Measurements from ENCODE around the gene CASK.

GRCh38 chrX:41686788-41687187, 236.6 kb downstream of the CASK start:
- TF ChIP-seq POLR2A (IDR thresholded peaks at IDR 0.05), result no peak
- TF ChIP-seq, protein P1, sequence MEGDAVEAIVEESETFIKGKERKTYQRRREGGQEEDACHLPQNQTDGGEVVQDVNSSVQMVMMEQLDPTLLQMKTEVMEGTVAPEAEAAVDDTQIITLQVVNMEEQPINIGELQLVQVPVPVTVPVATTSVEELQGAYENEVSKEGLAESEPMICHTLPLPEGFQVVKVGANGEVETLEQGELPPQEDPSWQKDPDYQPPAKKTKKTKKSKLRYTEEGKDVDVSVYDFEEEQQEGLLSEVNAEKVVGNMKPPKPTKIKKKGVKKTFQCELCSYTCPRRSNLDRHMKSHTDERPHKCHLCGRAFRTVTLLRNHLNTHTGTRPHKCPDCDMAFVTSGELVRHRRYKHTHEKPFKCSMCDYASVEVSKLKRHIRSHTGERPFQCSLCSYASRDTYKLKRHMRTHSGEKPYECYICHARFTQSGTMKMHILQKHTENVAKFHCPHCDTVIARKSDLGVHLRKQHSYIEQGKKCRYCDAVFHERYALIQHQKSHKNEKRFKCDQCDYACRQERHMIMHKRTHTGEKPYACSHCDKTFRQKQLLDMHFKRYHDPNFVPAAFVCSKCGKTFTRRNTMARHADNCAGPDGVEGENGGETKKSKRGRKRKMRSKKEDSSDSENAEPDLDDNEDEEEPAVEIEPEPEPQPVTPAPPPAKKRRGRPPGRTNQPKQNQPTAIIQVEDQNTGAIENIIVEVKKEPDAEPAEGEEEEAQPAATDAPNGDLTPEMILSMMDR (IDR thresholded peaks at IDR 0.05), result no peak

All from Peyer's patch (tissue), 4 donors.